ENCODE measurements around the gene TTC8. TPM values are rescaled to one million over a fixed set of nuclear protein-coding genes. Genes with fewer than 3 reads are reported as not detected.

Gene TTC8
- total RNA-seq, 2 donors from 2014 or later: 34.8 to 115 TPM

GRCh38 chr14:88911809-88912208 is 87.4 kb downstream of the TTC8 start:
- Histone ChIP-seq H3K4me3 (no peak overlapping the region), H3K27ac (no peak overlapping the region), H3K36me3 (no peaks in the 10 kb centered on the region), H3K4me1 (replicated peaks) (no peaks in the 10 kb centered on the region), H3K27me3 (replicated peaks; ENCODE audit: insufficient read depth) (no peaks in the 10 kb centered on the region), H3K9me3 (no peaks in the 10 kb centered on the region)
- intact Hi-C loops (cut with DNase I): no loop called here
- 86% methylated on average over 4 of the region's 4 CpGs for WGBS
- no peak for DNase-seq (ENCODE audit: low spot score)
- TF ChIP-seq POLR2A (IDR thresholded peaks at IDR 0.05) (no peak), CTCF (IDR thresholded peaks at IDR 0.05) (no peak), POLR2AphosphoS5 (IDR thresholded peaks at IDR 0.05) (no peak)

GRCh38 chr14:88914956-88915355 is 90.5 kb downstream of the TTC8 start:
- TF ChIP-seq POLR2AphosphoS5 (IDR thresholded peaks at IDR 0.05): no peak
- no peak for TF ChIP-seq POLR2A (IDR thresholded peaks at IDR 0.05)
- no peak for TF ChIP-seq CTCF (IDR thresholded peaks at IDR 0.05)
- no peak for DNase-seq (ENCODE audit: low spot score)
- Histone ChIP-seq H3K4me1 (replicated peaks) (no peaks in the 10 kb centered on the region), H3K4me3 (no peak overlapping the region), H3K27me3 (replicated peaks; ENCODE audit: insufficient read depth) (no peaks in the 10 kb centered on the region), H3K27ac (no peak overlapping the region), H3K9me3 (no peaks in the 10 kb centered on the region), H3K36me3 (no peaks in the 10 kb centered on the region)
- 72% methylated on average over 4 of the region's 4 CpGs for WGBS
- intact Hi-C loops (cut with DNase I): no loop called here

GRCh38 chr14:88919502-88919901 is 95.1 kb downstream of the TTC8 start:
- H3K27ac ChIP-seq: no peak overlapping the region
- no peak overlapping the region for H3K4me3 ChIP-seq
- DNase-seq (ENCODE audit: low spot score): no peak
- H3K36me3 ChIP-seq: no peaks in the 10 kb centered on the region
- H3K27me3 ChIP-seq (replicated peaks; ENCODE audit: insufficient read depth): no peaks in the 10 kb centered on the region
- TF ChIP-seq POLR2A (IDR thresholded peaks at IDR 0.05) (no peak), CTCF (IDR thresholded peaks at IDR 0.05) (no peak), POLR2AphosphoS5 (IDR thresholded peaks at IDR 0.05) (no peak)
- WGBS: 61% methylated on average over 3 of the region's 3 CpGs
- intact Hi-C loops (cut with DNase I): no loop called here
- no peaks in the 10 kb centered on the region for H3K9me3 ChIP-seq
- H3K4me1 ChIP-seq (replicated peaks): no peaks in the 10 kb centered on the region

Small RNAs within 50 kb of the gene (small RNA-seq; reads per million reads assigned to genes)
- 0 reads per million in 2 donors for gene RF00019
- gene RNU4-92P: 0 reads per million in 2 donors

Other genes starting within 250 kb of the TTC8 start
- 10 to 100 TPM in 1 of 2 donors, 1 to 10 TPM in 1; 8.3 to 17.2 TPM for gene EML5, start 31.7 kb upstream of the TTC8 start, total RNA-seq